ENCODE measurements around the gene IL4I1.
A peak's percentile ranks its signal among the peaks of the same experiment; 100 is the strongest.

GRCh38 chr19:49889687-49890348, 6.9 kb downstream of the IL4I1 start:
- TF ChIP-seq, protein P1, sequence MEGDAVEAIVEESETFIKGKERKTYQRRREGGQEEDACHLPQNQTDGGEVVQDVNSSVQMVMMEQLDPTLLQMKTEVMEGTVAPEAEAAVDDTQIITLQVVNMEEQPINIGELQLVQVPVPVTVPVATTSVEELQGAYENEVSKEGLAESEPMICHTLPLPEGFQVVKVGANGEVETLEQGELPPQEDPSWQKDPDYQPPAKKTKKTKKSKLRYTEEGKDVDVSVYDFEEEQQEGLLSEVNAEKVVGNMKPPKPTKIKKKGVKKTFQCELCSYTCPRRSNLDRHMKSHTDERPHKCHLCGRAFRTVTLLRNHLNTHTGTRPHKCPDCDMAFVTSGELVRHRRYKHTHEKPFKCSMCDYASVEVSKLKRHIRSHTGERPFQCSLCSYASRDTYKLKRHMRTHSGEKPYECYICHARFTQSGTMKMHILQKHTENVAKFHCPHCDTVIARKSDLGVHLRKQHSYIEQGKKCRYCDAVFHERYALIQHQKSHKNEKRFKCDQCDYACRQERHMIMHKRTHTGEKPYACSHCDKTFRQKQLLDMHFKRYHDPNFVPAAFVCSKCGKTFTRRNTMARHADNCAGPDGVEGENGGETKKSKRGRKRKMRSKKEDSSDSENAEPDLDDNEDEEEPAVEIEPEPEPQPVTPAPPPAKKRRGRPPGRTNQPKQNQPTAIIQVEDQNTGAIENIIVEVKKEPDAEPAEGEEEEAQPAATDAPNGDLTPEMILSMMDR (IDR thresholded peaks at IDR 0.05; ENCODE audit: low read depth, low read length, missing input control) = peak; percentile 50
- no peak for TF ChIP-seq YY1 (IDR thresholded peaks at IDR 0.05)
- TF ChIP-seq, protein P2, sequence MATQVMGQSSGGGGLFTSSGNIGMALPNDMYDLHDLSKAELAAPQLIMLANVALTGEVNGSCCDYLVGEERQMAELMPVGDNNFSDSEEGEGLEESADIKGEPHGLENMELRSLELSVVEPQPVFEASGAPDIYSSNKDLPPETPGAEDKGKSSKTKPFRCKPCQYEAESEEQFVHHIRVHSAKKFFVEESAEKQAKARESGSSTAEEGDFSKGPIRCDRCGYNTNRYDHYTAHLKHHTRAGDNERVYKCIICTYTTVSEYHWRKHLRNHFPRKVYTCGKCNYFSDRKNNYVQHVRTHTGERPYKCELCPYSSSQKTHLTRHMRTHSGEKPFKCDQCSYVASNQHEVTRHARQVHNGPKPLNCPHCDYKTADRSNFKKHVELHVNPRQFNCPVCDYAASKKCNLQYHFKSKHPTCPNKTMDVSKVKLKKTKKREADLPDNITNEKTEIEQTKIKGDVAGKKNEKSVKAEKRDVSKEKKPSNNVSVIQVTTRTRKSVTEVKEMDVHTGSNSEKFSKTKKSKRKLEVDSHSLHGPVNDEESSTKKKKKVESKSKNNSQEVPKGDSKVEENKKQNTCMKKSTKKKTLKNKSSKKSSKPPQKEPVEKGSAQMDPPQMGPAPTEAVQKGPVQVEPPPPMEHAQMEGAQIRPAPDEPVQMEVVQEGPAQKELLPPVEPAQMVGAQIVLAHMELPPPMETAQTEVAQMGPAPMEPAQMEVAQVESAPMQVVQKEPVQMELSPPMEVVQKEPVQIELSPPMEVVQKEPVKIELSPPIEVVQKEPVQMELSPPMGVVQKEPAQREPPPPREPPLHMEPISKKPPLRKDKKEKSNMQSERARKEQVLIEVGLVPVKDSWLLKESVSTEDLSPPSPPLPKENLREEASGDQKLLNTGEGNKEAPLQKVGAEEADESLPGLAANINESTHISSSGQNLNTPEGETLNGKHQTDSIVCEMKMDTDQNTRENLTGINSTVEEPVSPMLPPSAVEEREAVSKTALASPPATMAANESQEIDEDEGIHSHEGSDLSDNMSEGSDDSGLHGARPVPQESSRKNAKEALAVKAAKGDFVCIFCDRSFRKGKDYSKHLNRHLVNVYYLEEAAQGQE (IDR thresholded peaks at IDR 0.05) = no peak
- peak in 1 of 2 donors; percentile 72 for TF ChIP-seq RAD21 (IDR thresholded peaks at IDR 0.05)

All from liver (tissue), 3 donors.